GM12878 (cell line): ENCODE results near the gene NRBP1. TPM values are rescaled to one million over a fixed set of nuclear protein-coding genes. Genes with fewer than 3 reads are reported as not detected.

Experiments
- ATAC-seq: fragments of 200-7000 bp; cut with Tn5 transposase; 3 replicates; pipeline ENCODE4 v1.9.1; 2020; ENCODE audit warnings: mild to moderate bottlenecking, moderate library complexity
- BruUV-seq: library from RNA; stranded (reverse); fragments of 400-500 nt; replicated peaks from 2 replicates; lab custom pipeline; 2021; lab: Mats Ljungman, UMichigan
- CTCF ChIA-PET: fragments of 300-600 bp; sonication (Branson Sonifier 250); formaldehyde crosslinking; extraction: SDS; loops from one replicate; lab custom pipeline; 2021; ENCODE audit warnings: inconsistent platforms; lab: Yijun Ruan, JAX
- POLR2A ChIA-PET: fragments of 350-600 bp; formaldehyde crosslinking; extraction: SDS; loops from one replicate; lab custom pipeline; 2021; ENCODE audit warnings: inconsistent platforms; lab: Charles Lee
- RAD21 ChIA-PET: fragments of 300-600 bp; sonication (Branson Sonifier 250); formaldehyde crosslinking; loops from one replicate; lab custom pipeline; 2023; ENCODE audit warnings: antibody characterized with exemption; ENCODE audit not compliant: unreplicated experiment; lab: Charles Lee
- SMC1A ChIA-PET: fragments of 300-600 bp; sonication (Branson Sonifier 250); formaldehyde crosslinking; loops from one replicate; lab custom pipeline; 2023; ENCODE audit not compliant: unreplicated experiment, uncharacterized antibody; lab: Charles Lee
- DNase-seq: peaks from one replicate; pipeline ENCODE4 v3.0.0-alpha.2; 2011; ENCODE audit warnings: low read depth, low spot score
- FAIRE-seq: peaks from 3 replicates; lab custom pipeline; 2011; peaks lifted over from hg19 to GRCh38; lab: Jason Lieb, UNC
- H2AFZ ChIP-seq: 2 replicates; pipeline ENCODE4 v1.6.0; 2011; ENCODE audit warnings: low read depth, low read length, control low read depth; ENCODE audit not compliant: control insufficient read depth
- H3K27ac ChIP-seq: 2 replicates; pipeline ENCODE4 v1.5.1; 2011; ENCODE audit warnings: control low read depth; ENCODE audit not compliant: control insufficient read depth, insufficient read depth
- H3K27me3 ChIP-seq, 2 experiments: replicated peaks in 1 of 2; 2 replicates each; pipeline versions ENCODE4 v1.6.0 to v1.6.1; 2011; ENCODE audit warnings: low read length in 1 of 2; ENCODE audit not compliant: control insufficient read depth in 2 of 2, insufficient read depth in 2 of 2
- H3K36me3 ChIP-seq, 2 experiments: 2 replicates each; pipeline ENCODE4 v1.5.1; 2011; ENCODE audit warnings: low read length in 1 of 2; ENCODE audit not compliant: control insufficient read depth in 2 of 2, insufficient read depth in 2 of 2
- H3K4me1 ChIP-seq: 2 replicates; pipeline ENCODE4 v1.6.1; 2011; ENCODE audit warnings: mild to moderate bottlenecking, low read length, moderate library complexity, mixed read lengths; ENCODE audit not compliant: control insufficient read depth, insufficient read depth
- H3K4me2 ChIP-seq: 2 replicates; pipeline ENCODE4 v1.6.0; 2011; ENCODE audit warnings: control low read depth; ENCODE audit not compliant: control insufficient read depth, insufficient read depth
- H3K4me3 ChIP-seq: fragments of 200-600 bp; sonication (generic); 2 replicates; pipeline ENCODE4 v1.5.1; 2016
- H3K79me2 ChIP-seq: 2 replicates; pipeline ENCODE4 v1.6.0; 2011; ENCODE audit warnings: low read length; ENCODE audit not compliant: control insufficient read depth, insufficient read depth
- H3K9ac ChIP-seq: 2 replicates; pipeline ENCODE4 v1.8.0; 2011; ENCODE audit warnings: low read length, control low read depth, mixed read lengths; ENCODE audit not compliant: control insufficient read depth, insufficient read depth
- H3K9me3 ChIP-seq: replicated peaks from 3 replicates; pipeline ENCODE4 v1.5.1; 2011; ENCODE audit warnings: mild to moderate bottlenecking, low read length; ENCODE audit not compliant: control insufficient read depth, insufficient read depth
- H4K20me1 ChIP-seq: 2 replicates; pipeline ENCODE4 v1.6.0; 2011; ENCODE audit not compliant: control insufficient read depth, insufficient read depth
- IRF5 ChIP-seq: fragments of 450-650 bp; IDR thresholded peaks from 2 replicates; pipeline ENCODE4 v1.6.1; 2017; ENCODE audit warnings: borderline replicate concordance
- MTA3 ChIP-seq: IDR thresholded peaks from 2 replicates; pipeline ENCODE4 v1.6.1; 2012; ENCODE audit warnings: low read length, inconsistent platforms, borderline replicate concordance
- WGBS: methylation state at CpG from one replicate; pipeline ENCODE4 v1.1.6; 2016; ENCODE audit warnings: low lambda C conversion rate; ENCODE audit not compliant: insufficient replicate concordance, insufficient coverage; ENCODE audit errors: missing lambda C conversion rate; 5-methylcytosine and 5-hydroxymethylcytosine counted together
- in situ Hi-C: fragments of 300-500 bp; cut with MboI; formaldehyde crosslinking; loops from 9 replicates; pipeline ENCODE4 v1.14.3; 2018; ENCODE audit warnings: mixed read lengths
- intact Hi-C: fragments of 100-400 bp; cut with micrococcal nuclease; formaldehyde crosslinking; loops from one replicate; pipeline ENCODE4 v1.14.2; 2022; ENCODE audit not compliant: unreplicated experiment
- polyA plus RNA-seq, 11 experiments: library from polyadenylated mRNA; depleted of rRNA in 4 of 11; unstranded in 6 of 11; stranded (reverse) in 5 of 11; fragments of >200 nt; fragmentation: Nextera tagmentation in 4 of 11; fragmentation: Illumina TruSeq in 1 of 11; extraction: Ambion mirVana in 4 of 11; extraction: Trizol in 1 of 11; gene quantifications; 1 replicate in 1 of 11; 2 replicates in 10 of 11; pipeline versions ENCODE4 v1.2.1 to v1.2.3, GENCODE V29; 2011 to 2016; ENCODE audit warnings: inconsistent platforms in 2 of 11, missing spikeins in 2 of 11, low read depth in 1 of 11
- total RNA-seq, 4 experiments: library from RNA; depleted of rRNA in 3 of 4; stranded (reverse); fragments of >200 nt in 3 of 4; fragmentation: Illumina TruSeq in 1 of 4; extraction: Trizol in 1 of 4; gene quantifications; 2 replicates each; pipeline versions ENCODE4 v1.2.1 to v1.2.3, GENCODE V29; 2013 to 2021

The NRBP1 gene
- total and polyA plus RNA-seq, 10 of the 15 experiments (the other 5 are each of a cell fraction or from before 2014, with no cell fraction given) = 5.7 to 136 (median 66.1) TPM

DNA sequence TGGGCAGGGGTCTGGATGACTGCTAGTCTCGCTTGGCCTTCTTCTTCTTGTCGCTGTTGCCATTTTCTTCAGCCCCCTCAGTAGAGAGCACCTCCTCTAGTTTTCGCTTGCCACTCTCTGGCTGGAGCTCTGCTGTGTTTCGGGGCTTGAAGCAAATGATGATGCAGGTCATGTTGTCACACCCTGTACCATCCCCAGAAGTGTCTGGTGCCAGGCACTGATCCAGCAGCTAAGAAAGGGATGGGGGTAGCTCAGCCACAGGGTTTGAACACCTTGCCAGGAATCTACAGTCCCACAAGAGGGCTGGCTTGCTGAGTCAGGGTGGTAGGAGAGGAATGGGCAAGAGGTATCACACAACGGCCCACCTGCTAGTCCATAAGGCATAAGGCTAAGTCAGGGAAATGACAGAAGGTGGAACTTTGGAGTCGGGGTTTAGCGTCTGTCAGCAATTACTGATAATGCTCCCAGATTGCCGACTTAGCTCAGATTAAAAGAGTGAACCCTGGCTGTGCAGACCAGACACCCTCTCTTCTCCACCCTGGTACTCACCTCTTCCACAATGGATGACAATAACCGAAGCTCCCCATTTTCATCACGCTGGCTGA is 46.8 kb upstream of the NRBP1 start:
- ChIA-PET SMC1A (interaction anchor here (1.2 to 3.1 kb wide), 3 partner anchors 10 to 49 kb away, joined by 3 to 9 read pairs (median 3); no protein-coding TSS in a partner anchor), RAD21 (no interaction called here), POLR2A (interaction anchor here (0.5 to 2.8 kb wide), 5 partner anchors 10 to 1403 kb away, joined by 3 to 23 read pairs (median 10); partner anchors contain the start of genes NRBP1 and PPM1G), CTCF (interaction anchor here (0.7 kb wide), 1 partner anchor 49 kb away, joined by 3 read pairs; no protein-coding TSS in a partner anchor)
- FAIRE-seq (no peak), DNase-seq (no peak), ATAC-seq (no peak)
- in situ Hi-C loops (no loop called here), intact Hi-C loops (no loop called here)
- H3K27me3 ChIP-seq = no peaks in the 10 kb centered on the region
- H2AFZ ChIP-seq = no peak overlapping the region
- WGBS = 97% methylated on average over 10 of the region's 10 CpGs
- peaks cover 15% of the 10 kb centered on the region for H3K79me2 ChIP-seq
- BruUV-seq = TSS peak; percentile 69
- H3K27ac ChIP-seq = no peak overlapping the region
- no peak overlapping the region for H3K4me3 ChIP-seq
- H3K9me3 ChIP-seq = no peaks in the 10 kb centered on the region
- no peak overlapping the region for H3K4me2 ChIP-seq
- no peak overlapping the region for H3K9ac ChIP-seq
- H3K4me1 ChIP-seq = peaks cover 9% of the 10 kb centered on the region; the same call in 1 of the 2 replicates
- peaks cover 39 to 43% of the 10 kb centered on the region in 2 experiments for H3K36me3 ChIP-seq
- H4K20me1 ChIP-seq = no peaks in the 10 kb centered on the region; the same call in 1 of the 2 replicates
- TF ChIP-seq MTA3 = no peak
- TF ChIP-seq IRF5 = no peak
